ENCODE data around the gene L1CAM.

The L1CAM gene

GRCh38 chrX:153862369-153863250 lies 23.4 kb downstream of the L1CAM start:
- DNase-seq, result no peak

GRCh38 chrX:153861733-153862310 lies 24.2 kb downstream of the L1CAM start:
- no peak for DNase-seq

DNA sequence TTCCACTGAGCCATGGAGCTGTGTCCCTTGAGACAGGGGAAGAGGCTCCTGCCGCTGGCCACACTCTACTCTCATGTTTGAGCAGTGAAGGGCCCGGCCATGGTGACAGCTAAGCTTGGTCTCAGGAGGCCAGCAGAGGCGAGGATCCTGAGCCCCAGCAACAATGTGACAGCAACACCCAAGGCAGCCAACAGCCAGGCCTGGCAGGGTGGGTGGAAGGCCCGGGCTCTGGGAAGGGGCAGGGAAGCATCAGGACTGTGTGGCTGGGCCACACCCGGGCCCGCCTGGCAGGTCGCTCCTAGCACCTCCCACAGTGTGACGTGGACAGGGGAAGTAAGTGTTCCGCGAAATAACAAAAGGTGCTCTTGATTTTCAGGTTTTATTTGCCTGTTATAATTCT lies 24.8 kb downstream of the L1CAM start:
- DNase-seq, result no peak

GRCh38 chrX:153857348-153857903 lies 28.5 kb downstream of the L1CAM start:
- DNase-seq, result no peak

DNA sequence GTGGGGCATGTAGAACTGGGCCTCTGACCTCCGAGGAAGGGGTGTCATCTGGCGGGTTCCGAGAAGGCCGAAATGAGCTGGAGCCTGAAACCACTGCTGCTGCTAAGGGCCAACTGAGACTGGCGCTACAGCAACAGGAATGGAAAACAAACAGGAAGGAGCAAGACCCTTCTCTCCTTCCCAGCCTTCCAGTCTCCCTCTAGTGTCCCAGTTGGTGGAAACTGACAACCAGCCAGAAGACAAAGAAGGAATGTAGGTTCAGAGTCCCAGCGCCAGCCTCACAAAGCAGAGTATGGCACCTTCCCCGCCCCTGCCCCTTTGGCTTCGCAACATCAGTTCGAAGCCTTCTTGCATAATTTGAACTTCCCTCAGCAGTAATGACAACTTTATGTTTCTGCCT lies 31.3 kb downstream of the L1CAM start:
- no peak for DNase-seq

DNA sequence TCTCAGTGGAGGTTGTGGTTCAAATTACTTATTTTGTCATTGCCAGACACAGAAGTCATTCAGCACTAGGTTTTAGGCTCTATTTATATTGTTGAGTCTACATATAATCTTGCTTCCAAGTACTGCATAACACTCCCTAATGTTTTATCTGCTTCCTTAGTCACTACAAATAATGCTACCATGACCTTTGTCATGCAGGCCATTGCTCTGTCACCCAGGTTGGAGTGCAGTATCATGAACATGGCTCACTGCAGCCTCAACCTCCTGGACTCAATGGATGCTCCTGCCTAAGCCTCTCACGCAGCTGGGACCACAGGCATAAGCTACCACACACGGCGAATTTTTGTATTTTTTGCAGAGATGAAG lies 32.1 kb downstream of the L1CAM start:
- no peak for DNase-seq

DNA sequence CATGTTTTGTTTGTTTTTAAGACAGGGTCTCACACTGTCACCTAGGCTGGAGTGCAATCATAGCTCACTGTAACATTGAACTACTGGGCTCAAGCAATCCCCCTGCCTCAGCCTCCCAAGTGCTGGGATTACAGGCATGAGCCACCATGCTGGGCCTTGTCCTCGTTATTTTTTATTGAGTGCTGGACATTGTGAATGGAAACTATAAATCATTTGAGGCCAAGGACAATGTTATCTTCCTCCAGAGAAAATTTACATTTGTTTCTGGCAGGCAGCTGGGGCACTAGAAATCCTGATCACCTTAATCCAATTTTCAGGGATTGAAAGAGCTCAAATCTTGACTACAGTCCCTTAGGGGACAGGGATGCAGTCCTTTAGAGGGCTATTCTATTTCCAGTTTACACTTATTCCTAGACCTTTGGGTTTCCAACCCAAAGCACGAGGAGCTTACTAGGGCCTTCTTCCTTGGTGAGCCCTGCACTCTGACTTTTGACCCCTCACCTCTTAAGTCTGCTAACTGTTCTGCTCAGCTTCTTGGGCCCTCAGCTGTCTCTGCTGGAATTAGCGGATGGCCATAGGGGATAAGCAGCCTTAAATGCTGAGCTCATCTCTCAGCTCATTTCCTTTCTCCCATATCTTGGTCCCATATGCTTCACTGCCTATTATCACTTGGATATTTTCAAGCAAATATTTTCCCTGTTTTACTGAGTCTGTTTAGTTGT lies 32.6 kb downstream of the L1CAM start:
- DNase-seq, result no peak

DNA sequence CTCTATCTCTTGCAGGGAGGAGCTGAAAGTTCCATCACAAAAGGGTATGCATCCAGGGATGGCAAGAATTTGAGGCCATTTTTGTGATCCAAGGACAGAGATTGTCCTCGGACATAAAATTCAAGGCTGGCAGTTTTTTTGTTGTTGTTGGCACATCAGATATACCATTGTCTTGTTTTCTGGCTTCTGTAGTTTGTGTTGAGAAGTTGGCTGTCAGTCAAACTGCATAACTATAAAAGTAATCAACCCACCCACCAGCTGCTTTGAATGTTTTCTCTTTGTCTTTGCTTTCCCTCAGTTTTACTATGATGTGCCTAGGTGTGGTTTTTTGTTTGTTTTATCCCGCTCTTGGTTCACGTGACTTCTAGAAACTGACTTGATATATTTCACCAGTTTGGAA lies 34.0 kb downstream of the L1CAM start:
- no peak for DNase-seq

DNA sequence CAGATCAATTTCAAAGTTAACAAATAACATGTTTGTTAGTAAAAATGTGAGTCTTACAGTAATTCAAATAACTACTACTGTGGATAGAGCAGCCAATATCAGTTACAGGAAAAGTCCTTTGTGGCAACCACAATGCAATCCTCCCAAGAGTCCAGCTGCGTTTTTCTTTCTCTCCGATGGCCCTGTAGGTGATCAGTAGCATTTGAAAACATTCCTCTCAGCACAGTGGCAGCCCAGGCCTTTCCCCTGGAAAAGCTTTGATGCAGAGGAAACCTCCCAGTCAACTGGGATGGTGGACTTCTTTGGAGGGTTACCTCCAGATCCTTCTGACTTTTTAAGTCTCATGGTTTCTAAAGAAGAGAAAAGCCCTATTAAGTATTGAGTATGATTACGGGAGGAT lies 37.6 kb downstream of the L1CAM start:
- DNase-seq, result no peak

- no peak for DNase-seq
Observed at GRCh38 chrX:153845842-153846241, 40.1 kb downstream of the L1CAM start.

GRCh38 chrX:153845195-153845594 lies 40.8 kb downstream of the L1CAM start:
- DNase-seq, result no peak

GRCh38 chrX:153844509-153845082 lies 41.4 kb downstream of the L1CAM start:
- DNase-seq, result no peak

DNA sequence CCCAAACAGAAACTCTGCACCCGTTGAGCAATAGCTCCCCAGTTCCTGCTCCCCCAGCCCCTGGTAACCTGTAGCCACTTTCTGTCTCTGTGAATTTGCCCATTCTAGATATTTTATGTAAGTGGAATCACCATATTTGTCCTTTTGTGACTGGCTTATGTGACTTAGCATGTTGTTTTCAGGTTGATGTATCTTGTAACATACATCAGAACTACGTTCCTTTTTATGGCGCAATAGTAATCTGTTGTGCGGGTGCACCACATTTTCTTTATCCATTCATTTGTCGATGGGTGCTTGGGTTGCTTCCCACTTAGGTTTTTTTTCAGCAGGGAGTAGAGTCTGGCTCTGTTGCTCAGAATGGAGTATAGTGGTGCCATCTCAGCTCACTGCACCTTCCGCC lies 49.1 kb downstream of the L1CAM start:
- no peak for DNase-seq

DNA sequence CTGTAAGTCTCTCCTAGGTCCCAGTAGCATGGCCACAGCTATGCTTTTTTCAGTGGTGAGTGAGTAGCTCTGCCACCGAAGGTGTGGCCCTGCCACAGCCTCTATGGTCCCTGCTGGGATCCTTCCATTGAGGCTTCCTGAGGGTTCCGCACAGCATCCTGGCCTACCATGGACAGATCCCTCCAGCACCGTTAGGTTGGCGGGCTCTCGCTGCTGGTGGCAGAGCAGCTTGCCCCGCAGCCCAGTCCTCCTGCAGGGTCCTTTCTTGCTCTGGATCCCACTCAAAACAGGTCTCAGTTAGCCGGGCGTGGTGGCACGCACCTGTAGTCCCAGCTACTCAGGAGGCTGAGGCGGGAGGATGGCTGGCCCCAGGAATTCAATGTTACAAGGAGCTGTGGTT lies 53.2 kb downstream of the L1CAM start:
- DNase-seq, result no peak

DNA sequence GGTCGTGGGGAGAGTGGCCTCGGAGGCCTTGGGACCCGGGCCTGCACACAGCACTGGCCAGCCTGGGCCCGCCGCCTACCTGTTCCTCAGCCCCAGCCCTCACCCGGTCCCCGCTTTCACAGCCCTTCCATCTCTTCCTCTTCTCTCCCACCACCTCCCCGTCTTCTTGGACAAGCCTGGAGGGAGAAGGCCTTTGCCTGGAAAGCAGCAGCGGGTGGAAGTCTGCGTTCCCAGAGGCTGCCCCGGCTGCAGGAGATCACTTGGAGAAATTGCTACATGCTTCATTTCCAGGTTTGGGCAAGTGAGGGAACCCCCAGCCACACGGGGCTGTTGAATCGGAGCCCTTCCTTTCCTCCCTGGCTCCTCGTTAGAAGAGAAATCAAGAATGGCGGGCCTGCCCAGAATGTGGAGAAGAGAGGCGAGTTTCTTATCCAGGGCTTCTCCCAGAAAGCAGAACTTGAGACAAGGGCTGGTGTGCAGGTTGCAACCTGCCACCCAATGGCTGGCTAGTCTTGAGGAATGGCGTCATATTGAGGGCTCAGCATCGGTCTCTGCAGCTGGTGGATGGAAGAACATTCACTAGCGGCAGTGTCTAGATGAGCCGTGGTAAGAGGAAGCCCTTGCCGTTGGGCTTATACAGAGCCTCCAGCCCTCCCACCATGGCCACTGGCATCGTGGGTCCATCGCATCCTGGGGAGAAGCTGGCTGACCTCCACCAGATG lies 54.4 kb downstream of the L1CAM start:
- no peak for DNase-seq

- no peak for DNase-seq
Observed at GRCh38 chrX:153830640-153831428, 55.1 kb downstream of the L1CAM start.

- DNase-seq, result no peak
Observed at GRCh38 chrX:153829799-153830639, 56.0 kb downstream of the L1CAM start, which contains the start of gene PDZD4. Gene PDZD4 (minus strand): TSS chrX:153830544. CDS start chrX:153830298, 246 bp downstream.

DNA sequence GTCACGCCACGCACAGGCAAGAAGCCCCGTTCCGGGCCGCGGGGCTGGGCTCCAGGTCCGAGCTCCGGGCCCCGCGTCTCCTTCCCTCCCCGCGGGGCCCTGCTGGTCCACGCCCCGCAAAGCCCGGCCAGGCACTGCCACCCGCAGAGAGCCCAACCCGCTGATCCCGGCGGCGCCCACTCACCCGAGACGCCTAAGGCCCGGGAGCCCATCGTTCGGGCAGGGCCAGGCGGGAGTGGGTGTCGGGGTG lies 56.5 kb downstream of the L1CAM start:
- DNase-seq, result no peak

DNA sequence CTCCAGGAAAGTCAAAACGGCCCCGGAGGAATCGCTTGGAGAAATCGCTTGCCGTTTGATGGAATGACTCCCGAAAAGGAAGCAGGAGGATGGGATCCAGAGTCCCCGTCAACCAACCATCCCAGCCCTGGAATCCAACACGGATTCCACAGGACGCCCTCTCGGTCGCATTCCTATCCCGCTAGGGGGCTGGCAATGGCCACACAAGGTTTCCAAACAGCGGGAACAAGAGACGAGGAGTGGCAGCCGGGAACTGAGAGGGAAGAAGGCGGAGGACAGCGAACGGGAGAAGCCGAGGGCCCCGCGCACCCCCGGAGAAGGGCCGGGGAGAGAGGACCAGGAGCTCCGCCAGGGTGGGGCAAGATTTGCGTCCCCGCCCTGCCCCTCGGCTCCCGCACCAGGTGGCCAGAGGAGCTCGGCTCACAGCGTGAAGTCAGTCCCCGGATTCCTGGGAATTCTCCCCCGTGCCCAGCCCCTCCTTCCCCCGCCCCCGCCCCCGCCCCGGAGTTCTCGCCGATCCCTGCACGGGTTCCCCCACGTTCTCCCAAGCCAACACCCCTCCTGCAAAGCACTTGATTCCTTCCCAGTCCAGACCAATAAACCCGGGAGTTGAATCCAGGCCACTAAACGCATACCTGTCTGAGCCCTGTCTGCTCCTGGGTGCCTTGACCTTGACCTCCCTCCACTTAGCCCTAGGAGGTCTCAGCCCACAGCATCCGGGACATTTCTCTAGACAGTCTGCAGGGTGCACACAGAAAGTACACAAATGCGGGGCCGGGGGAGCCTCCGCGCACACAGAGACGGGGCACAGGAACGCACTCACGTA lies 57.0 kb downstream of the L1CAM start:
- DNase-seq, result no peak

- DNase-seq, result no peak
Observed at GRCh38 chrX:153828308-153828707, 57.7 kb downstream of the L1CAM start.
